Measurements from ENCODE around the gene POLR2I. TPM values are rescaled to one million over a fixed set of nuclear protein-coding genes. Genes with fewer than 3 reads are reported as not detected.

POLR2I gene
- total RNA-seq, 2 experiments from 2014 or later = 86.8 to 87.4 TPM

DNA sequence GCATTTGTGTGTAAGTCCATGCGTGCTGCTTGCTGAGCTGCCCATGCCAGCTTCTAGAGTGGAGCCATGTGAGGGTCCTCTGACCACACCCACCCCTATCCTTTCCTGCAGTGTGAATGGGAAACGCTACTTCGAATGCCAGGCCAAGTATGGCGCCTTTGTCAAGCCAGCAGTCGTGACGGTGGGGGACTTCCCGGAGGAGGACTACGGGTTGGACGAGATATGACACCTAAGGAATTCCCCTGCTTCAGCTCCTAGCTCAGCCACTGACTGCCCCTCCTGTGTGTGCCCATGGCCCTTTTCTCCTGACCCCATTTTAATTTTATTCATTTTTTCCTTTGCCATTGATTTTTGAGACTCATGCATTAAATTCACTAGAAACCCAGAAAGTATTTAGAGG is 10.9 kb upstream of the POLR2I start:
- no peak for DNase-seq
- Mint-ChIP-seq H3K27ac (peak overlapping the region; percentile 65), H3K27me3 (ENCODE audit: low read depth) (no peaks in the 10 kb centered on the region), H3K9me3 (no peaks in the 10 kb centered on the region), H3K4me3 (no peak overlapping the region), H3K36me3 (ENCODE audit: low read depth) (peaks cover 16% of the 10 kb centered on the region), H3K4me1 (ENCODE audit: low read depth) (peaks cover 15% of the 10 kb centered on the region)
- intact Hi-C loops (cut with micrococcal nuclease) = loop anchor here (10.0 kb wide), 2 partner anchors 479 to 729 kb away; partner anchors contain the start of genes ZNF345 and ZNF382
- CTCF ChIA-PET = interaction anchor here (0.8 to 4.7 kb wide), 2 partner anchors 43 to 179 kb away, joined by 3 to 71 read pairs; no protein-coding TSS in a partner anchor

DNA sequence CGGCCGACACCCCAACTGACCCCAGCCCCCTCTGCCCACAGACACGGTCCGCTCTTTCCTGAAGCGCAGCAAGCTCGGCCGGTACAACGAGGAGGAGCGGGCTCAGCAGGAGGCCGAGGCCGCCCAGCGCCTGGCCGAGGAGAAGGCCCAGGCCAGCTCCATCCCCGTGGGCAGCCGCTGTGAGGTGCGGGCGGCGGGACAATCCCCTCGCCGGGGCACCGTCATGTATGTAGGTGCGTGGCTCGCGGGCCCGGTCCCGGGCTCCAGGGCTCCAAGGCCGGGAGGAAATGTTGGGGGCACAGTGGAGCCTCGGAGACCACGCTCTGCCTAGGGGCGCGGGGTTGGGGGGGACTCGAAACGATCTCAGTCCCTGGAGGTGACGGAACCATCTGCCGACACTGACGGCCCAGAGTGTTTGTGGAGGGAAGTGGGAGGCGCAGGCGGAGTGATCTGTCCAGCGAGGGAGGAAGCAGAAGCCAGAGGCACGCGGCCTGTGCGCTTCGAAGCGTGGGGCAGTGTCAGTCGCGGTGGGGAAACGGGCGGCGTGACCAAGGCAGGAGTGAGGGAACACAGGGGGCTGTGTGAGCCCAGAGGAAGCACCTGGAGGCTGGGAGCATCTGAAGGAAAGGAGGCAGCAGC is 6.9 kb upstream of the POLR2I start:
- Mint-ChIP-seq H3K4me1 (ENCODE audit: low read depth) (peaks cover 12% of the 10 kb centered on the region), H3K27ac (no peak overlapping the region), H3K4me3 (no peak overlapping the region), H3K27me3 (ENCODE audit: low read depth) (no peaks in the 10 kb centered on the region), H3K36me3 (ENCODE audit: low read depth) (peaks cover 30% of the 10 kb centered on the region), H3K9me3 (no peaks in the 10 kb centered on the region)
- no peak for DNase-seq
- intact Hi-C loops (cut with micrococcal nuclease) = loop anchor here (10.0 kb wide), 2 partner anchors 483 to 733 kb away; partner anchors contain the start of genes ZNF345 and ZNF382
- CTCF ChIA-PET = no interaction called here

- DNase-seq = no peak
- intact Hi-C loops (cut with micrococcal nuclease) = loop anchor here (10.0 kb wide), 2 partner anchors 484 to 734 kb away; partner anchors contain the start of genes ZNF345 and ZNF382
- peaks cover 30% of the 10 kb centered on the region for H3K36me3 Mint-ChIP-seq (ENCODE audit: low read depth)
- no peak overlapping the region for H3K27ac Mint-ChIP-seq
- H3K4me1 Mint-ChIP-seq (ENCODE audit: low read depth) = peaks cover 19% of the 10 kb centered on the region
- no peaks in the 10 kb centered on the region for H3K27me3 Mint-ChIP-seq (ENCODE audit: low read depth)
- CTCF ChIA-PET = no interaction called here
- no peaks in the 10 kb centered on the region for H3K9me3 Mint-ChIP-seq
- no peak overlapping the region for H3K4me3 Mint-ChIP-seq
Observed at GRCh38 chr19:36120984-36121358, 6.3 kb upstream of the POLR2I start.

DNA sequence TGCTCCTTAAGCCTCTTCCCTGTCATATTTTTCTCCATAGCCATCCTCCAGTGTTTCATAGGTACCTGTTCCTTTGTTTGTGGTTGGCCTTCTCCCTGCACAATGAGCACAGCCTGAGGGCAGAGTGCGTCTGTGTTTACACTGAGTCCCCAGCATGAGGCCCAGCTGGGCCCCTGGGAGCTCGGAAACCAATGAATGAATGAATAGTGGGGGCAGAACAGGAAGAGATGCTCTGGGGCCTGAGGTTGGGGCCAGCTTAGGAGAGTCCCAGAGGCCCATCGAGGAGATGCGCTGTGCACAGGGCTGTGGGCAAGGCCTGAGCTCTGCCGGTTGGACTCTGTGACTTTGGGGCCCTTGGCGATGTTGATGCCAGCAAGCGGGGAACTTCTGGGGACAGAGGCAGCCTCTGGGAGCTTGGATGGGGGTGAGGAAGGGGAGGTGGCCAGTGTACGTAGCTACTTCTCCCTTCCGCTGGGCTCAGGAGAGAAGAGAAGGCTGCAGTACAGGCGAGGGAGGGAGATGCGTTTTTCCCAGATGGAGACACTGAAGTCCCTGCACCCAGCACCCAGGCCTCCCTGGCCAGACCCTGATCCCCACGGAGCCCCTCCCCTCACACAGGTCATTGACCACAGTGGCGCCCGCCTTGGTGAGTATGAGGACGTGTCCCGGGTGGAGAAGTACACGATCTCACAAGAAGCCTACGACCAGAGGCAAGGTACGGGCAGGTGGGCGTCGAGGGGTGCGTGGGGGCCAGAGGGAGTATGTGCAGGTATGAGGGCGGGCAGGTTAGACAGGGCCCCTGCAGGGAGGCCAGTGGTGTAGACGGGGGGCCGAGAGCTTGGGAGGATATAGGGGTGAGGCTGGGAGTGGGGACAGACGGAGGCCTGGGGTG is 5.7 kb upstream of the POLR2I start:
- Mint-ChIP-seq H3K27ac (no peak overlapping the region), H3K9me3 (no peaks in the 10 kb centered on the region), H3K27me3 (ENCODE audit: low read depth) (no peaks in the 10 kb centered on the region), H3K4me3 (no peak overlapping the region), H3K36me3 (ENCODE audit: low read depth) (peaks cover 24% of the 10 kb centered on the region), H3K4me1 (ENCODE audit: low read depth) (peaks cover 17% of the 10 kb centered on the region)
- intact Hi-C loops (cut with micrococcal nuclease) = loop anchor here (10.0 kb wide), 2 partner anchors 484 to 734 kb away; partner anchors contain the start of genes ZNF345 and ZNF382
- CTCF ChIA-PET = no interaction called here
- DNase-seq = no peak

- no peaks in the 10 kb centered on the region for H3K27me3 Mint-ChIP-seq (ENCODE audit: low read depth)
- H3K4me3 Mint-ChIP-seq = peak overlapping the region; percentile 99
- no peak for DNase-seq
- intact Hi-C loops (cut with micrococcal nuclease) = loop anchor here (10.0 kb wide), 2 partner anchors 401 to 659 kb away; partner anchors contain the start of genes KMT2B and ZNF850
- CTCF ChIA-PET = interaction anchor here (1.2 kb wide), 1 partner anchor 12 kb away, joined by 3 read pairs; no protein-coding TSS in a partner anchor
- peaks cover 27% of the 10 kb centered on the region for H3K36me3 Mint-ChIP-seq (ENCODE audit: low read depth)
- H3K9me3 Mint-ChIP-seq = no peaks in the 10 kb centered on the region
- H3K4me1 Mint-ChIP-seq (ENCODE audit: low read depth) = peaks cover 33% of the 10 kb centered on the region
- peak overlapping the region; percentile 87 for H3K27ac Mint-ChIP-seq
Observed at GRCh38 chr19:36116344-36116637, 1.6 kb upstream of the POLR2I start.

GRCh38 chr19:36115453-36116343 is 1.0 kb upstream of the POLR2I start, which contains the start of gene TBCB:
Gene TBCB, plus strand, starts transcription at chr19:36115468. Its CDS starts 93 bp downstream, at chr19:36115561.
- peaks cover 33% of the 10 kb centered on the region for H3K4me1 Mint-ChIP-seq (ENCODE audit: low read depth)
- intact Hi-C loops (cut with micrococcal nuclease) = loop anchor here (1.0 to 10.0 kb wide), 11 partner anchors 13 to 659 kb away; partner anchors contain the start of genes ALKBH6, CAPNS1, KMT2B and LIN37
- H3K27ac Mint-ChIP-seq = peak within 1 kb of the TSS; percentile 91
- H3K27me3 Mint-ChIP-seq (ENCODE audit: low read depth) = no peaks in the 10 kb centered on the region
- CTCF ChIA-PET = interaction anchor here (0.9 kb wide), 1 partner anchor 12 kb away, joined by 5 read pairs; no protein-coding TSS in a partner anchor
- H3K36me3 Mint-ChIP-seq (ENCODE audit: low read depth) = peaks cover 27% of the 10 kb centered on the region
- peak within 1 kb of the TSS; percentile 99 for H3K4me3 Mint-ChIP-seq
- DNase-seq = peak; percentile 91
- no peaks in the 10 kb centered on the region for H3K9me3 Mint-ChIP-seq

DNA sequence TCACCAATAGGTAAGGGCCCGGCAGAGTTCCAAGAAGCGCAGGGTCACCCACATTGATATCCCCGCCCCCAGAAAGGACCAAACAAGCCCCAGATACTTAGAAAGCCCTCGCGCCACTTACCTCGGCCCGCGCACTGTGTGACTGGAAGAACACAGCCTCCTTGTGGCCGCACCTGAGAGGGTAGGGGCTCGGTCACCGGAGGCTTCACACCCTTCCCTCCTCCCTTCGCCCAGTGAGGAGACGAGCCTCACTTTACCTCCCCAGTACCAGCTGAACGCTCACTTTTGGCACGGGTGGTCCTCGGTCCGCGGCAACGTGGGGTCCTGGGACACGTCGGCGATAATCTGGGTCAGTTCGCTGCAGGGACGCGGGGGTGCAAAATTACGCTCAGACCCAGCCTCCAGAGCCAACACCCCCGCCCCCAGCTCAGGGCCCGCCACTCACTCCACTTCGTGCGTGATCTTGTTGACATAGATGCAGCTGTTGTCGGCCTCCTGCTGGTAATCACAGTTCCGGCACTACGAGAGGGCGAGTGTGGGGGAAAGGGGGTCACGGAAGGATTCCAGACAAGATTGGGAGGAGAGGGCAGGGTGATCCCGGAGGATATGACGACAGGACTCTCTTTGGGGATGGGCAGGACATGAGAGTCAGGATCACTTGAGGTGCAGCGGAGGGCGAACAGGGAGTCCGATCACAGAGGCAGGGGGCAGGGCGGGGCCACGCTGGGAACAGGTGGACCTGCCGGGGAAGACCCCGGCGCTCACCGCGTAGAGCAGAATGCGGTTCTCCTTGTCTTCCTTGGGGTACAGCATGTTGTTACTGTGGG is 568 bp downstream of the POLR2I start:
- Mint-ChIP-seq H3K36me3 (ENCODE audit: low read depth) (peaks cover 20% of the 10 kb centered on the region), H3K27ac (peak overlapping the region; percentile 91), H3K4me1 (ENCODE audit: low read depth) (peaks cover 30% of the 10 kb centered on the region), H3K4me3 (peak overlapping the region; percentile 99), H3K27me3 (ENCODE audit: low read depth) (no peaks in the 10 kb centered on the region), H3K9me3 (no peaks in the 10 kb centered on the region)
- DNase-seq = peak; percentile 45
- CTCF ChIA-PET = interaction anchor here (0.6 to 1.2 kb wide), 2 partner anchors 13 to 219 kb away, joined by 3 read pairs; no protein-coding TSS in a partner anchor
- intact Hi-C loops (cut with micrococcal nuclease) = loop anchor here (2.0 to 10.0 kb wide), 4 partner anchors 119 to 661 kb away; partner anchors contain the start of genes KMT2B, SDHAF1 and ZNF850

- Mint-ChIP-seq H3K27me3 (ENCODE audit: low read depth) (no peaks in the 10 kb centered on the region), H3K27ac (peak overlapping the region; percentile 70), H3K4me1 (ENCODE audit: low read depth) (peaks cover 30% of the 10 kb centered on the region), H3K36me3 (ENCODE audit: low read depth) (peaks cover 20% of the 10 kb centered on the region), H3K4me3 (peak overlapping the region; percentile 99), H3K9me3 (no peaks in the 10 kb centered on the region)
- DNase-seq = no peak
- intact Hi-C loops (cut with micrococcal nuclease) = loop anchor here (10.0 kb wide), 2 partner anchors 399 to 661 kb away; partner anchors contain the start of genes KMT2B and ZNF850
- CTCF ChIA-PET = interaction anchor here (0.6 to 1.2 kb wide), 3 partner anchors 14 to 308 kb away, joined by 3 read pairs; no protein-coding TSS in a partner anchor
Observed at GRCh38 chr19:36113425-36113824, 1.2 kb downstream of the POLR2I start.

DNA sequence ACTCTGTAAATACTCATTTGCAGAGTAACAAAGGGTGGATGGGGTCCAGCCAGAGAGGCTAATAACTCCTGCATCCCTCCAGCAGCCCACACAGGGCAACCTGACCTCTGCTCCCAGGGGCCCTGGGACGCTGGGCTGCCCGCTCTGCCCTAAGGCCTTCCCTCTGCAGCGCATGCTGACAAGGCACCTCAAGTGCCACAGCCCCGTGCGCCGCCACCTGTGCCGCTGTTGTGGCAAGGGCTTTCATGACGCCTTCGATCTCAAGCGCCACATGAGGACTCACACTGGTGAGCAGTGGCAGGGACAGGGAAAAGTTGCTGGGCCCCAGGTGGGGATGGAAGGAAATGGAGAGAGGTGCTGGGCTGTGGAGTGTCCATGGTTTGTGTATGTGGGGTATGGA is 2.0 kb downstream of the POLR2I start:
- Mint-ChIP-seq H3K4me1 (ENCODE audit: low read depth) (peaks cover 30% of the 10 kb centered on the region), H3K9me3 (no peaks in the 10 kb centered on the region), H3K36me3 (ENCODE audit: low read depth) (peaks cover 22% of the 10 kb centered on the region), H3K27me3 (ENCODE audit: low read depth) (no peaks in the 10 kb centered on the region), H3K27ac (no peak overlapping the region), H3K4me3 (peak overlapping the region; percentile 99)
- CTCF ChIA-PET = interaction anchor here (0.6 kb wide), 1 partner anchor 308 kb away, joined by 3 read pairs; no protein-coding TSS in a partner anchor
- intact Hi-C loops (cut with micrococcal nuclease) = loop anchor here (10.0 kb wide), 2 partner anchors 398 to 662 kb away; partner anchors contain the start of genes KMT2B and ZNF850
- no peak for DNase-seq

DNA sequence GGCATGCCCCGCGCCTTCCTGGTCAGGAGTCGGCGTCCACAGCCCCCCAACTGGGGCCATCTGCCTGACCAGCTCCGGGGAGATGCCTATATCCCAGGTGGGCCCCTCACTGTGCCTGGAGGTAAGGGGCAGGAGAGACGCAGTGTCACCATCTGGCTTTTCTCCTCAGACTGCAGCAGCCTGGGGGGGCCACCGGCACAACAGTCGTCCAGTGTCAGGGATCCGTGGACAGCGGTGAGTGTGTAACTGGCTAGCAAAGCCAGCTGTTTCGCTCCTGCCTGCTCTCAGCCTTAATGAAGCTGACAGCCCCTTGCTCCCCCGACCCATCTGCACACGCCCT is 3.5 kb downstream of the POLR2I start:
- CTCF ChIA-PET = interaction anchor here (1.2 kb wide), 1 partner anchor 17 kb away, joined by 3 read pairs; no protein-coding TSS in a partner anchor
- Mint-ChIP-seq H3K4me3 (no peak overlapping the region), H3K4me1 (ENCODE audit: low read depth) (peaks cover 21% of the 10 kb centered on the region), H3K9me3 (no peaks in the 10 kb centered on the region), H3K36me3 (ENCODE audit: low read depth) (peaks cover 22% of the 10 kb centered on the region), H3K27ac (no peak overlapping the region), H3K27me3 (ENCODE audit: low read depth) (no peaks in the 10 kb centered on the region)
- no peak for DNase-seq
- intact Hi-C loops (cut with micrococcal nuclease) = loop anchor here (10.0 kb wide), 2 partner anchors 396 to 664 kb away; partner anchors contain the start of genes KMT2B and ZNF850

Data from activated naive CD4-positive, alpha-beta T cell treated with anti-CD3 and anti-CD28 coated beads for 36 hours (primary cell).